Activated T-cell treated with anti-CD3 and anti-CD28 coated beads, Interleukin-2, amount 50 U/mL, for 48 hours (primary cell): Measurements from ENCODE around the gene SPINK1.
"Not testable (repeated sequence)": the region's sequence is repeated elsewhere in the genome, so short reads cannot be mapped to it uniquely, and the experiment has no call there.

Source experiments
- DNase-seq, 2 experiments: peaks; one replicate each; pipeline ENCODE4 v3.0.0-alpha.2; 2020

The SPINK1 gene

GRCh38 chr5:147831465-147831864 is at the start of gene SPINK1:
TSS of gene SPINK1 (minus strand) at chr5:147831671. CDS start at chr5:147831577, 94 bp downstream.
- no peak for DNase-seq

GRCh38 chr5:147880487-147880886 is 49.0 kb upstream of the SPINK1 start:
- no peak for DNase-seq

GRCh38 chr5:147879784-147880183 is 48.3 kb upstream of the SPINK1 start:
- no peak for DNase-seq

GRCh38 chr5:147878066-147878759 is 46.7 kb upstream of the SPINK1 start, which contains the start of gene SCGB3A2:
TSS of gene SCGB3A2 (plus strand) at chr5:147878711. CDS start at chr5:147878804, 93 bp downstream.
- DNase-seq: no peak

GRCh38 chr5:147876626-147877025 is 45.2 kb upstream of the SPINK1 start:
- no peak for DNase-seq

- DNase-seq: no peak
These were observed 44.7 kb upstream of the SPINK1 start for GRCh38 chr5:147876141-147876540.

GRCh38 chr5:147874910-147875367 is 43.5 kb upstream of the SPINK1 start:
- no peak for DNase-seq

GRCh38 chr5:147874118-147874875 is 42.8 kb upstream of the SPINK1 start:
- not testable (repeated sequence) for DNase-seq

- DNase-seq: not testable (repeated sequence)
These were observed 41.4 kb upstream of the SPINK1 start for GRCh38 chr5:147872744-147873435.

GRCh38 chr5:147871980-147872549 is 40.6 kb upstream of the SPINK1 start:
- not testable (repeated sequence) for DNase-seq

GRCh38 chr5:147869892-147870291 is 38.4 kb upstream of the SPINK1 start:
- DNase-seq: not testable (repeated sequence)

GRCh38 chr5:147869112-147869511 is 37.6 kb upstream of the SPINK1 start:
- DNase-seq: no peak

- no peak for DNase-seq
These were observed 32.1 kb upstream of the SPINK1 start for GRCh38 chr5:147863454-147864158.

- DNase-seq: no peak
These were observed 29.2 kb upstream of the SPINK1 start for GRCh38 chr5:147860641-147861025.

- DNase-seq: no peak
These were observed 28.6 kb upstream of the SPINK1 start for GRCh38 chr5:147859962-147860640.

GRCh38 chr5:147858565-147858964 is 27.1 kb upstream of the SPINK1 start:
- DNase-seq: no peak

- peak; percentile 45 to 50 for DNase-seq
These were observed 26.0 kb upstream of the SPINK1 start for GRCh38 chr5:147857302-147858129.

GRCh38 chr5:147856801-147857200 is 25.3 kb upstream of the SPINK1 start:
- no peak for DNase-seq

- no peak for DNase-seq
These were observed 24.3 kb upstream of the SPINK1 start for GRCh38 chr5:147855774-147856069.

GRCh38 chr5:147854894-147855773 is 23.7 kb upstream of the SPINK1 start:
- no peak for DNase-seq
